Measurements from ENCODE around the gene PLP2. TPM values are rescaled to one million over a fixed set of nuclear protein-coding genes. Genes with fewer than 3 reads are reported as not detected.

PLP2 gene
- total and polyA plus RNA-seq, 2 donors (not counting 1 experiment from before 2014, with no cell fraction given): 23.3 to 212 TPM

GRCh38 chrX:49177338-49177833 is 5.7 kb downstream of the PLP2 start:
- Histone ChIP-seq H2AFZ (ENCODE audit: low read length) (no peak overlapping the region), H3K9ac (ENCODE audit: insufficient read depth, low read length) (no peak overlapping the region), H4K20me1 (ENCODE audit: control insufficient read depth, extremely low read depth, insufficient read depth, low read length) (no peaks in the 10 kb centered on the region), H3K27ac (ENCODE audit: insufficient read depth, low read length) (no peak overlapping the region), H3K4me2 (ENCODE audit: extremely low read depth, insufficient read depth, low read length) (no peak overlapping the region), H3K9me3 (ENCODE audit: control insufficient read depth, insufficient read depth, low read depth, low read length) (no peaks in the 10 kb centered on the region), H3K27me3 (ENCODE audit: control insufficient read depth, insufficient read depth, low read length) (no peaks in the 10 kb centered on the region), H3K4me3 (replicated peaks in 1 of 4; ENCODE audit: control extremely low read depth in 1 of 4, insufficient read depth in 1 of 4, low read depth in 3 of 4, low read length in 4 of 4) (no peak overlapping the region), H3K79me2 (ENCODE audit: control insufficient read depth, insufficient read depth, low read length) (peaks cover 13% of the 10 kb centered on the region), H3K36me3 (ENCODE audit: control insufficient read depth, insufficient read depth, low read length) (peaks cover 2% of the 10 kb centered on the region), H3K4me1 (ENCODE audit: control insufficient read depth, extremely low read depth, insufficient read depth, low read length) (peaks cover 2% of the 10 kb centered on the region)
- DNase-seq (ENCODE audit: low read depth in 2 of 2): no peak
- TF ChIP-seq CTCF (conservative IDR thresholded peaks at IDR 0.05 in 1 of 2, IDR thresholded peaks at IDR 0.05 in 1 of 2; ENCODE audit: low read depth in 1 of 2, low read length in 2 of 2) (no peak), EZH2 (IDR thresholded peaks at IDR 0.05; ENCODE audit: low read length, missing control alignments) (no peak)

- no peak overlapping the region for H3K4me3 ChIP-seq (replicated peaks in 1 of 4; ENCODE audit: control extremely low read depth in 1 of 4, insufficient read depth in 1 of 4, low read depth in 3 of 4, low read length in 4 of 4)
- H4K20me1 ChIP-seq (ENCODE audit: control insufficient read depth, extremely low read depth, insufficient read depth, low read length): no peaks in the 10 kb centered on the region
- no peak for DNase-seq (ENCODE audit: low read depth in 2 of 2)
- H3K9ac ChIP-seq (ENCODE audit: insufficient read depth, low read length): no peak overlapping the region
- H3K27ac ChIP-seq (ENCODE audit: insufficient read depth, low read length): no peak overlapping the region
- no peaks in the 10 kb centered on the region for H3K27me3 ChIP-seq (ENCODE audit: control insufficient read depth, insufficient read depth, low read length)
- peaks cover 2% of the 10 kb centered on the region for H3K36me3 ChIP-seq (ENCODE audit: control insufficient read depth, insufficient read depth, low read length)
- peaks cover 2% of the 10 kb centered on the region for H3K4me1 ChIP-seq (ENCODE audit: control insufficient read depth, extremely low read depth, insufficient read depth, low read length)
- no peaks in the 10 kb centered on the region for H3K9me3 ChIP-seq (ENCODE audit: control insufficient read depth, insufficient read depth, low read depth, low read length)
- H3K79me2 ChIP-seq (ENCODE audit: control insufficient read depth, insufficient read depth, low read length): peaks cover 9% of the 10 kb centered on the region
- TF ChIP-seq CTCF (conservative IDR thresholded peaks at IDR 0.05 in 1 of 2, IDR thresholded peaks at IDR 0.05 in 1 of 2; ENCODE audit: low read depth in 1 of 2, low read length in 2 of 2) (no peak), EZH2 (IDR thresholded peaks at IDR 0.05; ENCODE audit: low read length, missing control alignments) (no peak)
- no peak overlapping the region for H2AFZ ChIP-seq (ENCODE audit: low read length)
- H3K4me2 ChIP-seq (ENCODE audit: extremely low read depth, insufficient read depth, low read length): no peak overlapping the region
These were observed 6.3 kb downstream of the PLP2 start for GRCh38 chrX:49177873-49178480.

- DNase-seq (ENCODE audit: low read depth in 2 of 2): no peak
These were observed 6.8 kb downstream of the PLP2 start for GRCh38 chrX:49178537-49178936.

More at GRCh38 chrX:49178537-49178936, 6.8 kb downstream of the PLP2 start:
- no peaks in the 10 kb centered on the region for H3K9me3 ChIP-seq (ENCODE audit: control insufficient read depth, insufficient read depth, low read depth, low read length)
- no peaks in the 10 kb centered on the region for H4K20me1 ChIP-seq (ENCODE audit: control insufficient read depth, extremely low read depth, insufficient read depth, low read length)
- no peak for TF ChIP-seq EZH2 (IDR thresholded peaks at IDR 0.05; ENCODE audit: low read length, missing control alignments)
- TF ChIP-seq CTCF (conservative IDR thresholded peaks at IDR 0.05 in 1 of 2, IDR thresholded peaks at IDR 0.05 in 1 of 2; ENCODE audit: low read depth in 1 of 2, low read length in 2 of 2): no peak
- no peak overlapping the region for H3K9ac ChIP-seq (ENCODE audit: insufficient read depth, low read length)
- H3K4me2 ChIP-seq (ENCODE audit: extremely low read depth, insufficient read depth, low read length): no peak overlapping the region
- H3K36me3 ChIP-seq (ENCODE audit: control insufficient read depth, insufficient read depth, low read length): peaks cover 2% of the 10 kb centered on the region
- H3K27ac ChIP-seq (ENCODE audit: insufficient read depth, low read length): no peak overlapping the region
- no peak overlapping the region for H2AFZ ChIP-seq (ENCODE audit: low read length)
- H3K79me2 ChIP-seq (ENCODE audit: control insufficient read depth, insufficient read depth, low read length): peaks cover 4% of the 10 kb centered on the region
- no peaks in the 10 kb centered on the region for H3K4me1 ChIP-seq (ENCODE audit: control insufficient read depth, extremely low read depth, insufficient read depth, low read length)
- H3K4me3 ChIP-seq (replicated peaks in 1 of 4; ENCODE audit: control extremely low read depth in 1 of 4, insufficient read depth in 1 of 4, low read depth in 3 of 4, low read length in 4 of 4): no peak overlapping the region
- H3K27me3 ChIP-seq (ENCODE audit: control insufficient read depth, insufficient read depth, low read length): no peaks in the 10 kb centered on the region
